Uterus (tissue), 4 donors: ENCODE measurements around the gene GATM. TPM values are rescaled to one million over a fixed set of nuclear protein-coding genes. Genes with fewer than 3 reads are reported as not detected.

Experiments
- DNase-seq, 2 donors: peaks; one replicate each; pipeline ENCODE4 v3.0.0-alpha.2; 2019 to 2020
- H3K27ac ChIP-seq, 2 donors: fragments of 200-600 bp; sonication (generic); 1 replicate in 1 of 2; 2 replicates in 1 of 2; pipeline ENCODE4 v1.5.1; 2016 to 2018
- H3K27me3 ChIP-seq, 2 donors: fragments of 200-600 bp; sonication (generic); one replicate each; pipeline ENCODE4 v1.5.1; 2018 to 2019; ENCODE audit warnings: control low read depth in 1 of 2
- H3K36me3 ChIP-seq, 2 donors: fragments of 200-600 bp; sonication (generic); one replicate each; pipeline ENCODE4 v1.5.1; 2019; ENCODE audit warnings: control low read depth in 1 of 2
- H3K4me1 ChIP-seq, 2 donors: fragments of 200-600 bp; sonication (generic); one replicate each; pipeline ENCODE4 v1.5.1; 2018 to 2019; ENCODE audit warnings: control low read depth in 1 of 2
- H3K4me3 ChIP-seq, 2 donors: fragments of 200-600 bp; sonication (generic); 1 replicate in 1 of 2; 2 replicates in 1 of 2; pipeline ENCODE4 v1.5.1; 2018 to 2019; ENCODE audit warnings: mild to moderate bottlenecking in 1 of 2
- H3K9me3 ChIP-seq, 2 donors: fragments of 200-600 bp; sonication (generic); one replicate each; pipeline ENCODE4 v1.5.1; 2019; ENCODE audit warnings: control low read depth in 1 of 2
- POLR2A ChIP-seq, 2 donors: fragments of 450-650 bp; IDR thresholded peaks; one replicate each; pipeline ENCODE4 v1.6.1; 2016; ENCODE audit warnings: antibody characterized with exemption in 2 of 2, mild to moderate bottlenecking in 1 of 2, moderate library complexity in 1 of 2
- intact Hi-C: fragments of 100-400 bp; cut with DNase I; formaldehyde crosslinking; loops from one replicate; pipeline ENCODE4 v1.15.1; 2023; ENCODE audit warnings: low total_unique reads
- total RNA-seq, 4 donors: library from RNA; depleted of rRNA in 3 of 4; stranded (reverse); fragments of >200 nt in 3 of 4; gene quantifications; one replicate each; pipeline versions ENCODE4 v1.1.0 to v1.2.4, GENCODE V29; 2014 to 2023
- TF ChIP-seq, protein P1 (sequence below), 4 experiments: fragments of 200-600 bp in 2 of 4; fragments of 450-650 bp in 2 of 4; sonication (generic) in 2 of 4; IDR thresholded peaks; one replicate each; pipeline ENCODE4 v1.5.1; 2016 to 2019; ENCODE audit warnings: antibody characterized with exemption in 4 of 4, mild to moderate bottlenecking in 2 of 4, moderate library complexity in 1 of 4
- donor health status: DM: yes; HTN: yes; CAD: no.

Gene GATM, protein sequence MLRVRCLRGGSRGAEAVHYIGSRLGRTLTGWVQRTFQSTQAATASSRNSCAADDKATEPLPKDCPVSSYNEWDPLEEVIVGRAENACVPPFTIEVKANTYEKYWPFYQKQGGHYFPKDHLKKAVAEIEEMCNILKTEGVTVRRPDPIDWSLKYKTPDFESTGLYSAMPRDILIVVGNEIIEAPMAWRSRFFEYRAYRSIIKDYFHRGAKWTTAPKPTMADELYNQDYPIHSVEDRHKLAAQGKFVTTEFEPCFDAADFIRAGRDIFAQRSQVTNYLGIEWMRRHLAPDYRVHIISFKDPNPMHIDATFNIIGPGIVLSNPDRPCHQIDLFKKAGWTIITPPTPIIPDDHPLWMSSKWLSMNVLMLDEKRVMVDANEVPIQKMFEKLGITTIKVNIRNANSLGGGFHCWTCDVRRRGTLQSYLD
- total RNA-seq, result 10 to 100 TPM; 19.2 to 27.1 (median 23.6) TPM

DNA sequence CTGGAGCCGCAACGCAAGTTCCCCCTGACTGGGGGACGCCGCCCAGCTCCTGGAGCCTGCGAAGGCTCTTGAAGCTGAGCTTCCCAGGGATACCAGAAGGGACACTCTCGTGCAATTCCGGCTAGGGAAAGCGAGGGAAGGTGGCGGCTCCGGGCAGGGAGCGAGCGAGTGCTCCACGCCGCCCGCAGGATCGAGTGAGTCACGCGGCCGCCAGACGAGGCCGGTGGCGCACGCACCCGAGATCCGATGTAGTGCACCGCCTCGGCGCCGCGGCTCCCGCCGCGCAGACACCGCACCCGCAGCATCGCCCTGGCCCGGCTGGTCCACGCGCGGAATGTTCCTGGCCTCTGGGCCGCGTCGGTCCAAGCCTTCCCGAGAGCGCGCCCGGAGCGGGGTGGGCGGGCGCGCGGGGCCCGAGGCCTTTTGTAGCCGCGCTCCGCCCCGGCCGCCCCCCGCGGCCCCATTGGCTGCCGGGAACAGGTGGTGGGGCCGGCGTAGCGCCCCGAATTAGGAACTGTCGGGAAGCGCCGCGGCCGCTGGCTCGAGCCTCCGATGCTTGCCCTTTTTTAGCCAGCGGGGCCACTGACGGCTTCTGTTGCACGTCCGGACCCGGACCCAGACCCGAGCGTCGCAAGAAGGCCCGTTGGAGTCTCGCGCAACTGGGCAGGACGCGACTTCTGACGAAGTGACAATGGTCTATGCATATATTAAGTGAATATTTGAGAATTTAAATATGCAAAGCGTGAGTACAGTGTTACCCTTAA, at the start of gene GATM:
Gene GATM (minus strand): TSS at position 396 of the 764 bp plus-strand sequence. CDS start 91 bp downstream, at position 305.
- Histone ChIP-seq H3K9me3 (no peaks in the 10 kb centered on the region), H3K27me3 (no peaks in the 10 kb centered on the region), H3K27ac (peak within 1 kb of the TSS; percentile 62 to 85), H3K36me3 (no peaks in the 10 kb centered on the region), H3K4me3 (peak within 1 kb of the TSS; percentile 56 to 74), H3K4me1 (peaks cover 0 to 4% of the 10 kb centered on the region in 2 donors)
- peak; percentile 71 to 73 for DNase-seq
- peak; percentile 9 to 80 for TF ChIP-seq POLR2A (IDR thresholded peaks at IDR 0.05)
- TF ChIP-seq, protein P1, sequence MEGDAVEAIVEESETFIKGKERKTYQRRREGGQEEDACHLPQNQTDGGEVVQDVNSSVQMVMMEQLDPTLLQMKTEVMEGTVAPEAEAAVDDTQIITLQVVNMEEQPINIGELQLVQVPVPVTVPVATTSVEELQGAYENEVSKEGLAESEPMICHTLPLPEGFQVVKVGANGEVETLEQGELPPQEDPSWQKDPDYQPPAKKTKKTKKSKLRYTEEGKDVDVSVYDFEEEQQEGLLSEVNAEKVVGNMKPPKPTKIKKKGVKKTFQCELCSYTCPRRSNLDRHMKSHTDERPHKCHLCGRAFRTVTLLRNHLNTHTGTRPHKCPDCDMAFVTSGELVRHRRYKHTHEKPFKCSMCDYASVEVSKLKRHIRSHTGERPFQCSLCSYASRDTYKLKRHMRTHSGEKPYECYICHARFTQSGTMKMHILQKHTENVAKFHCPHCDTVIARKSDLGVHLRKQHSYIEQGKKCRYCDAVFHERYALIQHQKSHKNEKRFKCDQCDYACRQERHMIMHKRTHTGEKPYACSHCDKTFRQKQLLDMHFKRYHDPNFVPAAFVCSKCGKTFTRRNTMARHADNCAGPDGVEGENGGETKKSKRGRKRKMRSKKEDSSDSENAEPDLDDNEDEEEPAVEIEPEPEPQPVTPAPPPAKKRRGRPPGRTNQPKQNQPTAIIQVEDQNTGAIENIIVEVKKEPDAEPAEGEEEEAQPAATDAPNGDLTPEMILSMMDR (IDR thresholded peaks at IDR 0.05), result peak in 3 of 4 experiments; percentile 14 to 59 (median 59)
- intact Hi-C loops, result no loop called here

DNA sequence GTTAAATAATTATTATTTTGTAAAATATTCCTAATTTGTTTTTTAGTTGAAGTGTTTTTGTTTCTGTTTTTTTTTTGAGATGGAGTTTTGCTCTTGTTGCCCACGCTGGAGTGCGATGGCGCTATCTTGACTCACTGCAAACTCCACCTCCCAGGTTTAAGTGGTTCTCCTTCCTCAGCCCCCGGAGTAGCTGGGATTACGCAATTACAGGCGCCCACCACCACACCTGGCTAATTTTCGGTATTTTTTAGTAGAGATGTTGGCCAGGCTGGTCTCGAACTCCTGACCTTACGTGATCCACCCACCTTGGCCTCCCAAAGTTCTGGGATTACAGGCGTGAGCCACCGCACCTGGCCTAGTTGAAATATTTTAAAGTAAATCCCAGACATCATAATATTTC, 48.7 kb upstream of the GATM start:
- H3K36me3 ChIP-seq, result no peaks in the 10 kb centered on the region
- H3K27ac ChIP-seq, result no peak overlapping the region
- H3K27me3 ChIP-seq, result no peaks in the 10 kb centered on the region
- H3K9me3 ChIP-seq, result no peaks in the 10 kb centered on the region
- TF ChIP-seq, protein P1 (IDR thresholded peaks at IDR 0.05), result no peak
- no peak for TF ChIP-seq POLR2A (IDR thresholded peaks at IDR 0.05)
- no peak overlapping the region for H3K4me3 ChIP-seq
- DNase-seq, result no peak
- H3K4me1 ChIP-seq, result no peaks in the 10 kb centered on the region
- intact Hi-C loops, result no loop called here

DNA sequence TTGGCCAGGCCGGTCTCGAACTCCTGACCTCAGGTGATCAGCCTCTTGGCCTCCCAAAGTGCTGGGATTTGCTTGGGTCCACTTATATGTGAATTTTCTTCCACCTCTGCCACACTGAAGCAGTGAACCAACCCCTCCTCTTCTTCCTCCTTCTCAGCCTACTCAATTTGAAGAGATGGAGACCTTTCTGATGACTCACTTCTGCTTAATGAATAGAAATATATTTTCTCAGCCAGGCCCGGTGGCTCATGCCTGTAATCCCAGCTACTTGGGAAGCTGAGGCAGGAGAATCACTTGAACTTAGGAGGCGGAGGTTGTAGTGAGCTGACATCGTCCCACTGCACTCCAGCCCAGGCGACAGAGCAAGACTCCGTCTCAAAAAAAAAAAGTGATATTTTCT, 46.8 kb upstream of the GATM start:
- no peak overlapping the region for H3K27ac ChIP-seq
- H3K4me3 ChIP-seq, result no peak overlapping the region
- no peaks in the 10 kb centered on the region for H3K27me3 ChIP-seq
- intact Hi-C loops, result no loop called here
- H3K4me1 ChIP-seq, result no peaks in the 10 kb centered on the region
- no peak for DNase-seq
- no peak for TF ChIP-seq POLR2A (IDR thresholded peaks at IDR 0.05)
- TF ChIP-seq, protein P1 (IDR thresholded peaks at IDR 0.05), result no peak
- no peaks in the 10 kb centered on the region for H3K36me3 ChIP-seq
- no peaks in the 10 kb centered on the region for H3K9me3 ChIP-seq

DNA sequence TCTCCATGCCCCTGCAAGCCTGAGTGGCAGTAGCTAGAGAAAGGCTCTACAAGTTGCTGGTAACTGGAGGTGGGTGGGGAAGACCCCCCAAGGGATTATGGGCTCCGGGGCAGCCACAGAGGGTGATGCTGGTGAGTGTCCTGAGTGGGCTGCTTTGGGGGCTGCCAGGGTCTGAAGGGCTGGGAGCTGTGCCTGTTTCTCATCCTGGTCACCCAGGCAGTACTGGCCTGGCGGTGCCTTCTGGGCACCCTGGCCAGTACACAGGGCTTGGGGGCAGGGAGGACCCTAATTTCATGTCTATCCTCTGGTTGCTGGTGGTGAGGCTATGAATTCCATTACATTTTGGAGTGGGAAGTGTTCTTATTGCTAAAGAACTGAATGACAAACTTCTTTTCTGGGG, 46.1 kb upstream of the GATM start:
- no peaks in the 10 kb centered on the region for H3K9me3 ChIP-seq
- no peaks in the 10 kb centered on the region for H3K27me3 ChIP-seq
- intact Hi-C loops, result no loop called here
- TF ChIP-seq, protein P1 (IDR thresholded peaks at IDR 0.05), result no peak
- no peak for TF ChIP-seq POLR2A (IDR thresholded peaks at IDR 0.05)
- no peak for DNase-seq
- no peak overlapping the region for H3K27ac ChIP-seq
- no peaks in the 10 kb centered on the region for H3K4me1 ChIP-seq
- H3K4me3 ChIP-seq, result no peak overlapping the region
- H3K36me3 ChIP-seq, result no peaks in the 10 kb centered on the region
